Type B pancreatic cell (in vitro differentiated cells): ENCODE data around the gene LRIT3. TPM values are rescaled to one million over a fixed set of nuclear protein-coding genes. Genes with fewer than 3 reads are reported as not detected.

Source experiments
- DNase-seq: peaks from one replicate; pipeline ENCODE4 v3.0.0; 2021; ENCODE audit warnings: mixed read lengths; ENCODE audit not compliant: unreplicated experiment; ENCODE audit errors: extremely low spot score
- H3K27ac Mint-ChIP-seq: 2 replicates; pipeline ENCODE4 v1.8.0; 2021; ENCODE audit warnings: mild to moderate bottlenecking, mixed read lengths
- H3K27me3 Mint-ChIP-seq: 2 replicates; pipeline ENCODE4 v1.8.0; 2021; ENCODE audit warnings: mixed read lengths
- H3K36me3 Mint-ChIP-seq: 2 replicates; pipeline ENCODE4 v1.8.0; 2021; ENCODE audit warnings: mixed read lengths
- H3K4me1 Mint-ChIP-seq: one replicate; pipeline ENCODE4 v1.8.0; 2021; ENCODE audit warnings: mixed read lengths; ENCODE audit not compliant: unreplicated experiment
- H3K4me3 Mint-ChIP-seq: 2 replicates; pipeline ENCODE4 v1.8.0; 2021; ENCODE audit warnings: mild to moderate bottlenecking, mixed read lengths
- H3K9me3 Mint-ChIP-seq: 2 replicates; pipeline ENCODE4 v1.8.0; 2021; ENCODE audit warnings: mixed read lengths
- CTCF ChIP-seq: fragments of 200-600 bp; sonication (generic); conservative IDR thresholded peaks from 2 replicates; pipeline ENCODE4 v1.5.0; 2021; ENCODE audit warnings: antibody characterized with exemption, mild to moderate bottlenecking
- total RNA-seq: library from RNA; stranded (reverse); gene quantifications from 2 replicates; pipeline ENCODE4 v1.2.1, GENCODE V29; 2021; ENCODE audit warnings: low replicate concordance

The LRIT3 gene
- total RNA-seq, 1 donor from 2014 or later = 0.27 TPM

DNA sequence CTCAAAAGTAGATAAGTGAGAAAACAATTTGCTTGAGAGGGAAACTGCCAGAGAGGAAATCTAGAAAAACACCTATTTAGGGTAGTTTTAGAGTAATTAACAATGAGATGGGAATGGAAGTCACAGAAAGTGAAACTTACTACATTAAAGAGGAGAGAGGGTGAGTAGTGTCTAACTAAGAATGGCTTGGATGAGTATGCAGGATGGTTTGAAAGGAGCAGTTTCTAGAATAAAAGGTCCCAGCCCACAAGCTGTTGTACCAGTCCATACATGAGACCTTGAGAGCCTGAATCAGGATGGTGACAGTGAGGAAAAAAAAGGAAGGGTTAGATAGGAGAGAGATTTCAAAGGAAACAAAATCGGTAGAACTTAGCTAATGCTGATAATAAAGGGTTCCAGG, 31.0 kb upstream of the LRIT3 start:
- H3K27me3 Mint-ChIP-seq = no peaks in the 10 kb centered on the region
- H3K9me3 Mint-ChIP-seq = no peaks in the 10 kb centered on the region
- H3K36me3 Mint-ChIP-seq = peaks cover 25% of the 10 kb centered on the region
- peak overlapping the region; percentile 99 for H3K4me3 Mint-ChIP-seq
- peak overlapping the region; percentile 98 for H3K27ac Mint-ChIP-seq
- DNase-seq = no peak
- no peak for TF ChIP-seq CTCF
- H3K4me1 Mint-ChIP-seq = peaks cover 27% of the 10 kb centered on the region

DNA sequence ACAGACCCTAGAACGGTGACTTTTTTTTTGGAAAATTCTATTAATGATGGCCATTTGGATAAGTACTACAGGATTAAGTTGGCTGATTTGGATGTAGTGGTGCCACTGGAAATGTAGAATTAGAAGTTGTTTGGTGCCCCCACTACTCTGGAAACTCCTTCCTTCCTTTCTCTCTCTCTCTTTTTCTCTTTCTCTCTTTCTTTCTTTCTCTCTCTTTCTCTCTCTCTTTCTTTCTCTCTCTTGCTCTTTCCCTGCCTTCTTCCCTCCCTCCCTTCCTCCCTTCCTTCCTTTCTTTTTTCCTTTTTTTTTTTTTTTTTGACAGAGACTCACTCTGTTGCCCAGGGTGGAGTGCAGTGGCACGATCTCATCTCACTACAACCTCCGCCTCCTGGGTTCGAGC, 29.6 kb upstream of the LRIT3 start:
- no peak for DNase-seq
- Mint-ChIP-seq H3K27ac (no peak overlapping the region), H3K4me1 (peaks cover 27% of the 10 kb centered on the region), H3K36me3 (peaks cover 29% of the 10 kb centered on the region), H3K27me3 (no peaks in the 10 kb centered on the region), H3K4me3 (peak overlapping the region; percentile 44), H3K9me3 (no peaks in the 10 kb centered on the region)
- no peak for TF ChIP-seq CTCF

- no peak for TF ChIP-seq CTCF
- Mint-ChIP-seq H3K36me3 (peaks cover 35% of the 10 kb centered on the region), H3K4me1 (peaks cover 27% of the 10 kb centered on the region), H3K9me3 (no peaks in the 10 kb centered on the region), H3K27me3 (no peaks in the 10 kb centered on the region), H3K4me3 (no peak overlapping the region), H3K27ac (no peak overlapping the region)
- DNase-seq = no peak
These were observed 27.3 kb upstream of the LRIT3 start for GRCh38 chr4:109820563-109820962.

- TF ChIP-seq CTCF = no peak
- no peak overlapping the region for H3K4me3 Mint-ChIP-seq
- H3K9me3 Mint-ChIP-seq = no peaks in the 10 kb centered on the region
- DNase-seq = no peak
- peaks cover 22% of the 10 kb centered on the region for H3K4me1 Mint-ChIP-seq
- H3K27me3 Mint-ChIP-seq = no peaks in the 10 kb centered on the region
- H3K27ac Mint-ChIP-seq = no peak overlapping the region
- peaks cover 34% of the 10 kb centered on the region for H3K36me3 Mint-ChIP-seq
These were observed 26.7 kb upstream of the LRIT3 start for GRCh38 chr4:109821185-109821584.

- peak; percentile 80 for TF ChIP-seq CTCF
- Mint-ChIP-seq H3K4me3 (no peak overlapping the region), H3K27ac (no peak overlapping the region), H3K36me3 (peaks cover 10% of the 10 kb centered on the region), H3K27me3 (no peaks in the 10 kb centered on the region), H3K9me3 (no peaks in the 10 kb centered on the region), H3K4me1 (no peaks in the 10 kb centered on the region)
- no peak for DNase-seq
These were observed 21.2 kb upstream of the LRIT3 start for GRCh38 chr4:109826719-109827118.

GRCh38 chr4:109827672-109828071, 20.2 kb upstream of the LRIT3 start, which contains the start of gene RRH:
Gene RRH, plus strand, starts transcription at chr4:109827972. Its CDS starts 56 bp downstream, at chr4:109828028.
- Mint-ChIP-seq H3K27ac (no peak within 1 kb of the TSS), H3K9me3 (no peaks in the 10 kb centered on the region), H3K27me3 (no peaks in the 10 kb centered on the region), H3K36me3 (peaks cover 10% of the 10 kb centered on the region), H3K4me3 (no peak within 1 kb of the TSS), H3K4me1 (no peaks in the 10 kb centered on the region)
- no peak for TF ChIP-seq CTCF
- DNase-seq = no peak
